Measurements from ENCODE around the gene PANK3. TPM values are rescaled to one million over a fixed set of nuclear protein-coding genes. Genes with fewer than 3 reads are reported as not detected.
"Not testable (repeated sequence)": the region's sequence is repeated elsewhere in the genome, so short reads cannot be mapped to it uniquely, and the experiment has no call there.

The PANK3 gene
- total RNA-seq, 1 experiment from 2014 or later: 82.6 TPM

- Histone ChIP-seq H4K91ac (ENCODE audit: insufficient read length, low read depth, low read length) (no peak overlapping the region), H3K79me2 (ENCODE audit: insufficient read depth, low read length) (peaks cover 62% of the 10 kb centered on the region; the same call in 1 of the 2 replicates), H3K56ac (ENCODE audit: insufficient read length, low read depth, low read length) (no peak overlapping the region), H3K23ac (ENCODE audit: insufficient read length, low read depth, low read length) (no peak overlapping the region), H3K27me3 (ENCODE audit: insufficient read depth, low read length) (no peaks in the 10 kb centered on the region), H3K79me1 (ENCODE audit: insufficient read depth, low read depth, low read length, poor library complexity, severe bottlenecking) (peaks cover 8% of the 10 kb centered on the region), H3K4me1 (ENCODE audit: insufficient read depth, low read length) (peaks cover 4% of the 10 kb centered on the region; the same call in 1 of the 2 replicates), H2AFZ (ENCODE audit: low read length) (no peak overlapping the region), H2BK5ac (ENCODE audit: insufficient read length, low read length) (no peak overlapping the region), H2BK15ac (ENCODE audit: low read depth, low read length) (no peak overlapping the region), H3K23me2 (ENCODE audit: insufficient read length, low read depth, low read length, poor library complexity, severe bottlenecking) (peaks cover 10% of the 10 kb centered on the region), H3K27ac (ENCODE audit: insufficient read length, low read depth, low read length) (no peak overlapping the region), H3K18ac (ENCODE audit: insufficient read length, low read depth, low read length) (no peak overlapping the region), H4K8ac (replicated peaks; ENCODE audit: insufficient read length, low read depth, low read length) (no peak overlapping the region), H2BK120ac (ENCODE audit: low read depth, low read length, poor library complexity, severe bottlenecking) (no peak overlapping the region), H3K4ac (ENCODE audit: low read depth, low read length) (no peak overlapping the region), H2BK20ac (ENCODE audit: low read depth, low read length, poor library complexity, severe bottlenecking) (no peak overlapping the region), H4K5ac (ENCODE audit: insufficient read length, low read depth, low read length) (no peak overlapping the region), H3K14ac (ENCODE audit: insufficient read depth, low read length) (no peak overlapping the region; the same call in 1 of the 2 replicates), H3K9ac (ENCODE audit: extremely low read depth, insufficient read length, low read length) (no peak overlapping the region), H2AK5ac (ENCODE audit: insufficient read length, low read length) (no peak overlapping the region), H3K9me3 (ENCODE audit: control insufficient read depth, low read depth, low read length) (no peaks in the 10 kb centered on the region), H2BK12ac (ENCODE audit: insufficient read length, low read depth, low read length) (no peak overlapping the region), H3K4me2 (ENCODE audit: insufficient read depth, insufficient read length, low read length) (no peak overlapping the region), H4K20me1 (ENCODE audit: control insufficient read depth, insufficient read depth, insufficient read length) (no peaks in the 10 kb centered on the region), H3T11ph (ENCODE audit: low read length) (no peak overlapping the region)
- DNase-seq: no peak
- peaks cover 0 to 3% of the 10 kb centered on the region in 2 experiments; a peak in 1 of 5 replicates for H3K9me3 Mint-ChIP-seq
- WGBS (ENCODE audit: extremely low coverage, insufficient read length, low lambda C conversion rate): no CpG with 5 or more reads among the region's 7 CpGs
- TF ChIP-seq, protein P1, sequence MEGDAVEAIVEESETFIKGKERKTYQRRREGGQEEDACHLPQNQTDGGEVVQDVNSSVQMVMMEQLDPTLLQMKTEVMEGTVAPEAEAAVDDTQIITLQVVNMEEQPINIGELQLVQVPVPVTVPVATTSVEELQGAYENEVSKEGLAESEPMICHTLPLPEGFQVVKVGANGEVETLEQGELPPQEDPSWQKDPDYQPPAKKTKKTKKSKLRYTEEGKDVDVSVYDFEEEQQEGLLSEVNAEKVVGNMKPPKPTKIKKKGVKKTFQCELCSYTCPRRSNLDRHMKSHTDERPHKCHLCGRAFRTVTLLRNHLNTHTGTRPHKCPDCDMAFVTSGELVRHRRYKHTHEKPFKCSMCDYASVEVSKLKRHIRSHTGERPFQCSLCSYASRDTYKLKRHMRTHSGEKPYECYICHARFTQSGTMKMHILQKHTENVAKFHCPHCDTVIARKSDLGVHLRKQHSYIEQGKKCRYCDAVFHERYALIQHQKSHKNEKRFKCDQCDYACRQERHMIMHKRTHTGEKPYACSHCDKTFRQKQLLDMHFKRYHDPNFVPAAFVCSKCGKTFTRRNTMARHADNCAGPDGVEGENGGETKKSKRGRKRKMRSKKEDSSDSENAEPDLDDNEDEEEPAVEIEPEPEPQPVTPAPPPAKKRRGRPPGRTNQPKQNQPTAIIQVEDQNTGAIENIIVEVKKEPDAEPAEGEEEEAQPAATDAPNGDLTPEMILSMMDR (conservative IDR thresholded peaks at IDR 0.05): no peak
- peak overlapping the region in 1 of 2 experiments; percentile 31; a peak in 2 of 5 replicates for H3K4me3 Mint-ChIP-seq
- peak overlapping the region in 1 of 3 experiments; percentile 56; a peak in 3 of 7 replicates for H3K27ac Mint-ChIP-seq
- H3K4me1 Mint-ChIP-seq: peaks cover 37 to 40% of the 10 kb centered on the region in 2 experiments
- H3K27me3 Mint-ChIP-seq (ENCODE audit: low read depth): no peaks in the 10 kb centered on the region
- peaks cover 18 to 24% (median 18%) of the 10 kb centered on the region in 3 experiments for H3K36me3 Mint-ChIP-seq (ENCODE audit: insufficient read depth in 1 of 3, low read depth in 3 of 3)
Measured at GRCh38 chr5:168575391-168576372, 3.5 kb downstream of the PANK3 start.

- H3K4me1 ChIP-seq (ENCODE audit: insufficient read depth, low read length); H4K5ac ChIP-seq (ENCODE audit: insufficient read length, low read depth, low read length); H3K18ac ChIP-seq (ENCODE audit: insufficient read length, low read depth, low read length); H4K8ac ChIP-seq (replicated peaks; ENCODE audit: insufficient read length, low read depth, low read length); H3K27me3 ChIP-seq (ENCODE audit: insufficient read depth, low read length); H3K23me2 ChIP-seq (ENCODE audit: insufficient read length, low read depth, low read length, poor library complexity, severe bottlenecking); H3K9me3 Mint-ChIP-seq; H3K9ac ChIP-seq (ENCODE audit: extremely low read depth, insufficient read length, low read length); H3K56ac ChIP-seq (ENCODE audit: insufficient read length, low read depth, low read length); H2BK120ac ChIP-seq (ENCODE audit: low read depth, low read length, poor library complexity, severe bottlenecking); H2AFZ ChIP-seq (ENCODE audit: low read length); H2AK5ac ChIP-seq (ENCODE audit: insufficient read length, low read length); H3K27ac ChIP-seq (ENCODE audit: insufficient read length, low read depth, low read length); H4K91ac ChIP-seq (ENCODE audit: insufficient read length, low read depth, low read length); H3T11ph ChIP-seq (ENCODE audit: low read length); H3K27ac Mint-ChIP-seq; H3K9me3 ChIP-seq (ENCODE audit: control insufficient read depth, low read depth, low read length); H3K4me3 Mint-ChIP-seq; H2BK15ac ChIP-seq (ENCODE audit: low read depth, low read length); H3K14ac ChIP-seq (ENCODE audit: insufficient read depth, low read length); DNase-seq; H2BK20ac ChIP-seq (ENCODE audit: low read depth, low read length, poor library complexity, severe bottlenecking); H3K27me3 Mint-ChIP-seq (ENCODE audit: low read depth); H3K23ac ChIP-seq (ENCODE audit: insufficient read length, low read depth, low read length); H4K20me1 ChIP-seq (ENCODE audit: control insufficient read depth, insufficient read depth, insufficient read length); H3K4ac ChIP-seq (ENCODE audit: low read depth, low read length); H3K79me1 ChIP-seq (ENCODE audit: insufficient read depth, low read depth, low read length, poor library complexity, severe bottlenecking); H2BK5ac ChIP-seq (ENCODE audit: insufficient read length, low read length); H3K4me2 ChIP-seq (ENCODE audit: insufficient read depth, insufficient read length, low read length); H2BK12ac ChIP-seq (ENCODE audit: insufficient read length, low read depth, low read length): not testable (repeated sequence)
- H3K79me2 ChIP-seq (ENCODE audit: insufficient read depth, low read length): peaks cover 71% of the 10 kb centered on the region; the same call in 1 of the 2 replicates
- Mint-ChIP-seq H3K36me3 (ENCODE audit: insufficient read depth in 1 of 3, low read depth in 3 of 3) (peaks cover 18 to 29% (median 26%) of the 10 kb centered on the region in 3 experiments), H3K4me1 (peaks cover 28 to 30% of the 10 kb centered on the region in 2 experiments)
- no CpG with 5 or more reads among the region's 1 CpG for WGBS (ENCODE audit: extremely low coverage, insufficient read length, low lambda C conversion rate)
Measured at GRCh38 chr5:168574156-168574555, 5.0 kb downstream of the PANK3 start.
